NT2/D1 (cell line): Measurements from ENCODE around the gene SLC2A3.
"Not testable (repeated sequence)": the region's sequence is repeated elsewhere in the genome, so short reads cannot be mapped to it uniquely, and the experiment has no call there.

Experiments used
- SUZ12 ChIP-seq: IDR thresholded peaks from 2 replicates; pipeline ENCODE4 v1.6.1; 2011; ENCODE audit not compliant: insufficient read length, insufficient read depth; ENCODE audit errors: extremely low read depth
- YY1 ChIP-seq: IDR thresholded peaks from 2 replicates; pipeline ENCODE4 v1.6.1; 2011; ENCODE audit not compliant: insufficient read length, insufficient read depth
- ZNF274 ChIP-seq: IDR thresholded peaks from 2 replicates; pipeline ENCODE4 v1.6.1; 2011; ENCODE audit warnings: mild to moderate bottlenecking, low read depth, low read length

DNA sequence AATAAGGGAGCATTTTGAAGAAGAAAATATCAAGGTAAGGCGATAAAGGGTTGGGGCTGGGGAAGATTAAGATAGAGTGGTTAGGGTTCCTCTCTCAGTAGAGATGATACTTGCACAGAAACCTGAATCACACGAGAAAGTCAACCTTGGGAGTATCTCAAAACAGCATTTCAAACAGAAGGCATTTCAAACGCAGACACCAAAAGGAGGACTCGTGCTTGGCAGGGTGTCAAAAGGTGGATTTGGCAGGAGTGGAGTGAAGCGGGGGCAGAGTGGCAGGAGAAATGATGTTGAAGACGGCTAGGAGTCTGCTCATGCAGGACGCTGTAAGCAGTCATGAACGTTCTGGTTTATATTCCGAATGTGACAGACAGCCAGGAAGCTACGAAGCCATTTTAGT, 18.4 kb upstream of the SLC2A3 start:
- not testable (repeated sequence) for TF ChIP-seq SUZ12, ZNF274, YY1
